Loucy (cell line): ENCODE measurements around the gene SAMSN1.

ENCODE experiments used
- CTCF ChIP-seq: fragments of 200-600 bp; sonication (generic); conservative IDR thresholded peaks from 2 replicates; pipeline ENCODE4 v1.5.1; 2014; ENCODE audit warnings: mild to moderate bottlenecking, antibody characterized with exemption, low read length
- EZH2phosphoT487 ChIP-seq: fragments of 200-600 bp; IDR thresholded peaks from 2 replicates; pipeline ENCODE4 v1.6.1; 2018; ENCODE audit warnings: antibody characterized with exemption, mild to moderate bottlenecking, moderate library complexity, borderline replicate concordance

DNA sequence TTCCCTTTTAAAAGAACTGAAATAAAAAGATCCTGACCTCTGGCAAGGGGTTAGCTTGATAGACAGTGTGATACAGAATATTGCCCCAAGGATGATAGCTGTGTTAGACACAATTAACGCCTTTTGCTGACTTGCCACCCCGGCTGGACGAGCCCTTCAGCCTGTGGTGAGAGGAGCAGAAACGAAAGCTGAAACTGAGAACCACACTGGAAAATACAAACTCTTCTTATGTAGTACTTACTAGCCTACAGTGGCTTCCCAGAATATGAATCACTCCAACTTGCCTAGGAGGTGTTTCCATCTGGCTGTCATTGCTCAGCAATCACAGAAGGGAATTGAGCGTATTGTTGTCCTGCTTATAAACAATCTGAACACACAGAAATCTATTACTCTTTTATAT, 22.9 kb downstream of the SAMSN1 start:
- TF ChIP-seq CTCF (no peak), EZH2phosphoT487 (no peak)
